GM19238 (cell line): ENCODE data around the gene CNKSR1.

Experiments
- DNase-seq: peaks from one replicate; pipeline ENCODE4 v3.0.0; 2011; ENCODE audit warnings: low spot score; ENCODE audit not compliant: insufficient read length

Gene CNKSR1

GRCh38 chr1:26177182-26177684 is at the start of gene CNKSR1:
CNKSR1 (plus strand) TSS chr1:26177491; CDS start chr1:26177548, 57 bp downstream.
- DNase-seq: no peak

- no peak for DNase-seq
Observed at GRCh38 chr1:26129778-26130177, 47.5 kb upstream of the CNKSR1 start.

- DNase-seq: no peak
Observed at GRCh38 chr1:26130695-26131094, 46.6 kb upstream of the CNKSR1 start.

GRCh38 chr1:26132128-26132833 is 45.0 kb upstream of the CNKSR1 start:
- no peak for DNase-seq

- DNase-seq: no peak
Observed at GRCh38 chr1:26132834-26133167, 44.5 kb upstream of the CNKSR1 start.

GRCh38 chr1:26134466-26134865 is 42.8 kb upstream of the CNKSR1 start:
- DNase-seq: no peak

GRCh38 chr1:26138974-26139558 is 38.2 kb upstream of the CNKSR1 start:
- no peak for DNase-seq

GRCh38 chr1:26142159-26142558 is 35.1 kb upstream of the CNKSR1 start:
- DNase-seq: no peak

- DNase-seq: peak; percentile 65
Observed at GRCh38 chr1:26145041-26145959, 32.0 kb upstream of the CNKSR1 start.

GRCh38 chr1:26145960-26146294 is 31.4 kb upstream of the CNKSR1 start:
- no peak for DNase-seq

- DNase-seq: no peak
Observed at GRCh38 chr1:26148887-26149286, 28.4 kb upstream of the CNKSR1 start.

GRCh38 chr1:26153966-26154532 is 23.2 kb upstream of the CNKSR1 start:
- no peak for DNase-seq

GRCh38 chr1:26154750-26155149 is 22.5 kb upstream of the CNKSR1 start:
- no peak for DNase-seq

- DNase-seq: no peak
Observed at GRCh38 chr1:26155370-26156284, 21.7 kb upstream of the CNKSR1 start.

GRCh38 chr1:26156285-26157038 is 20.8 kb upstream of the CNKSR1 start:
- no peak for DNase-seq

- no peak for DNase-seq
Observed at GRCh38 chr1:26158271-26158907, 18.9 kb upstream of the CNKSR1 start.

GRCh38 chr1:26158908-26159742 is 18.2 kb upstream of the CNKSR1 start, which contains the start of gene FAM110D:
FAM110D (plus strand) TSS chr1:26159079; CDS start chr1:26161292, 2,213 bp downstream.
- DNase-seq: no peak

- DNase-seq: no peak
Observed at GRCh38 chr1:26159743-26160039, 17.6 kb upstream of the CNKSR1 start.
